T-helper 1 cell (primary cell): ENCODE data around the gene GCC1.

Source experiments
- DNase-seq, 5 donors: peaks; one replicate each; pipeline ENCODE4 v3.0.0-alpha.2; 2012 to 2020

GCC1 gene

DNA sequence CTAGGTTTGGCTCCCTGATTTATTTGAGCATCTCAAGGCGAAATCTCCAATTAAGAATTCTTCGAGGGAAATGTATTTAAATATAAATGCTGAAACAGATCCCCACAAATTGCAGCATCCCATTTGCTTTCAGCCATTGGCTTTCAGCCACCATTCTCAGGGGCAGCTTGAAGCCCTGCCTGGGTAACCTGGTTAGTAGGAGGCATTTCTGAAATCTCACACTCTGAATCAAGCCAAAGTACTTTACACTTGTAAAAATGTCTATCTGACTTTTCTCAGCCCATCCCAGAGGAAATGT lies 49.1 kb downstream of the GCC1 start:
- DNase-seq, result no peak

DNA sequence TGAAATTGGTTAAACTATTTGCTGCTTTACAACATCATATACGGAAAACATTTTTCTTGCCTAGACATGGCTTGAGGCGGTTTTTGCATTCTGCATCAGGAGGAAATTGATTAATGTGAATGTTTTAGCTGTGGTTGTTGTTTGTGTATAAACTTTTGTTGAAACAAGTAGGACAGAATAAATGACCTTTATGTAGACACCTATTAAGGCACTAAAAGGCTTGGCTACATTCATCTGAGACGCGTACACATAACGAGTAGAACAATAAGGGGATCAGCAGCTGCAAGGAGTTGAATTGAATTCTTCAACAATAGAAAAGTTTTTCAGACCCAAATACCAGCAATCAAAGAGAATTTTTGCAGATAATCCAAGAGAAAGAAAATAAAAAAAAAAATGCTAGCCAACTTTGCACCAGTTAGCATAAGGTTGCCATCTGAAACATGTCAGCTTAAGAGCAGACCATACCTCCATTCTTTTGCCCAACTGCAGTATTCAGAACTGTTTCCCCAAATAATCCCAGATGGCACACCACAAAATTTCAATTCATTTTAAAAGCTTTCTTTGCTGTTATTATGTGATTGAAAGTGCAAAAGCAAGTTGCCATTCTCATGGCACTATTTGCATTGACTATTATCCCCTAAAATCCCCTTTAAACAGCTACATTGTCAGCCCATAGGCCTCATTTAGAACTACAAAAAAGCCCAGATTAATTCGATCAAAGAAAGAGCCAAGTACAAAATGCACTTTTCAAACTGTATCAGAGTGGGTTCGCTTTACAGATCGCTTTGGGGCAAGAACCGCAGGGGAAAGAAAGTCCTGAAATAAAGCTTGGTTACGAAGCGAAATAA lies 49.6 kb downstream of the GCC1 start:
- DNase-seq, result no peak

DNA sequence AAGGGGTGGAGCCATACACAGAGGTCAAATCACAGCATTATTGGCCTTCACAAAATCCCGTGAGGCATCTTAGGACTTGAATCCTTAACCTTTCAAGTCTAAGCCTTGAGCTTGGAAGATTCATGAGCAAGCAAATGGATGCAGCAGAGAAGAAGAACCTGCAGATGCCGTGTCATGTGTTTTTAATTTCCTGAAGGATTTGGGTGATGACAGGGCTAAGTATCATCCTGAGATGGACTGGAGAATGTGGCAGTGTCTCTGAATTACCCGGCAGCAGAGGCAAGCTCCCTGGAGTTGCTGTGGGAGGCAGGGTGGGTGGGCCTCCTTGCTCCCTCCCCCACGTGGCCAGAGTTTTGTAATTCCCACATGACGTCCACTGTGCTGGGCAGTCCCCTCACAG lies 50.8 kb downstream of the GCC1 start:
- DNase-seq, result no peak

DNA sequence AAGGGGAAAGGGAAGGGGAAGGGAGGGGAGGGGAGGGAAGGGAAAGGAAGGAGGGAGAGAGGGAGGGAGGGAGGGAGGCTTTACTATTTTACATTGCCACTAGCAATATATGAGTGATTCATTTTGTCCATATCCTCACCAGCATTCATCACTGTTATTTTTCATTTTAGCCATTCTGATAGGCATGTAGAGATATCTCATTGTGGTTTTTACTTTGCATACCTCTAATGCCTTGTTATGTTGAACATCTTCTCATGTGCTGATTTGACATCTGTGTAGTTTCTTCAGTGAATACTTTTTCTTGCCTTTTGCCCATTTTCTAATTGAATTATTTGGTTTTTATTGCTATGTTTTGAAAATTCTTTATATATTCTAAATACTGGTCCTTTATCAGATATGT lies 52.7 kb downstream of the GCC1 start:
- DNase-seq, result no peak

DNA sequence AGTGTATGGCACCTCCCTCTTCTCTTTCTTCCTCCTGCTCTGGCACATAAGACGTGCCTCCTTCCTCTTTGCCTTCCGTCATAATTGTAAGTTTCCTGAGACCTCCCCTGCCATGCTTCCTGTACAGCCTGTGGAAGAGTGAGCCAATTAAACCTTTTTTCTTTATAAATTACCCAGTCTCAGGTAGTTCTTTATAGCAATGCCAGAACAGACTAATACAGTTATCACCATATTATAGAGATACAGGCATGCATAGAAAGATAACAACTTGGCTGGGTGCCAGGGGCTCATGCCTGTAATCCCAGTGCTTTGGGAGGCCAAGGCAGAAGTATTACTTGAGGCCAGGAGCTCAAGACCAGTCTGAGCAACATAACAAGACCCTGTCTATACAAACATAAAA lies 53.2 kb downstream of the GCC1 start:
- no peak for DNase-seq
